Natural killer cell (primary cell): ENCODE data around the gene C1QTNF12. TPM values are rescaled to one million over a fixed set of nuclear protein-coding genes. Genes with fewer than 3 reads are reported as not detected.

Source experiments
- ATAC-seq, 3 donors: fragments of 150-1000 bp in 2 of 3; fragments of 200-7000 bp in 1 of 3; cut with Tn5 transposase; 1 replicate in 1 of 3; 2 replicates in 2 of 3; pipeline ENCODE4 v1.10.0; 2021; ENCODE audit warnings: mild to moderate bottlenecking in 2 of 3, moderate library complexity in 2 of 3
- DNase-seq, 2 donors: peaks; one replicate each; pipeline versions ENCODE4 v3.0.0 to v3.0.0-alpha.2; 2013 to 2021; ENCODE audit warnings: mixed read lengths in 1 of 2
- H3K27ac ChIP-seq: one replicate; pipeline ENCODE4 v1.5.1; 2013; ENCODE audit warnings: mild to moderate bottlenecking, low read length
- H3K27me3 ChIP-seq: one replicate; pipeline ENCODE4 v1.6.1; 2013; ENCODE audit warnings: low read length; ENCODE audit not compliant: control insufficient read depth, insufficient read depth
- H3K36me3 ChIP-seq: one replicate; pipeline ENCODE4 v1.6.1; 2013; ENCODE audit warnings: low read length; ENCODE audit not compliant: control insufficient read depth, insufficient read depth
- H3K4me1 ChIP-seq: one replicate; pipeline ENCODE4 v1.6.1; 2013; ENCODE audit warnings: low read length; ENCODE audit not compliant: control insufficient read depth, insufficient read depth
- H3K4me3 ChIP-seq: one replicate; pipeline ENCODE4 v1.5.1; 2013; ENCODE audit warnings: low read length
- H3K9me3 ChIP-seq: one replicate; pipeline ENCODE4 v1.6.1; 2013; ENCODE audit warnings: low read length; ENCODE audit not compliant: control insufficient read depth, insufficient read depth
- H3K27ac Mint-ChIP-seq, 2 donors: one replicate each; pipeline ENCODE4 v1.8.0; 2022; ENCODE audit warnings: mild to moderate bottlenecking in 2 of 2, mixed read lengths in 2 of 2, moderate library complexity in 1 of 2
- H3K27me3 Mint-ChIP-seq, 2 donors: one replicate each; pipeline ENCODE4 v1.8.0; 2022; ENCODE audit warnings: low read depth in 2 of 2, mixed read lengths in 2 of 2
- H3K36me3 Mint-ChIP-seq: one replicate; pipeline ENCODE4 v1.8.0; 2022; ENCODE audit warnings: mixed read lengths
- H3K4me1 Mint-ChIP-seq, 2 donors: one replicate each; pipeline ENCODE4 v1.8.0; 2022; ENCODE audit warnings: mixed read lengths in 2 of 2
- H3K4me3 Mint-ChIP-seq: one replicate; pipeline ENCODE4 v1.8.0; 2022; ENCODE audit warnings: mild to moderate bottlenecking, moderate library complexity, mixed read lengths
- H3K9me3 Mint-ChIP-seq, 2 donors: one replicate each; pipeline ENCODE4 v1.8.0; 2022; ENCODE audit warnings: mixed read lengths in 2 of 2
- WGBS: methylation state at CpG from one replicate; pipeline ENCODE4 v1.1.7; 2013; ENCODE audit warnings: missing lambda C conversion rate; ENCODE audit not compliant: insufficient coverage; 5-methylcytosine and 5-hydroxymethylcytosine counted together
- intact Hi-C: fragments of 100-400 bp; cut with micrococcal nuclease; formaldehyde crosslinking; loops from one replicate; pipeline ENCODE4 v1.14.2; 2022
- total RNA-seq, 4 donors: library from RNA; stranded (reverse); fragments of 120-200 nt in 1 of 4; gene quantifications; one replicate each; pipeline versions ENCODE4 v1.2.3 to v1.2.4, GENCODE V29; 2013 to 2022
- TF ChIP-seq, protein P1 (sequence below): fragments of 200-600 bp; IDR thresholded peaks from one replicate; pipeline ENCODE4 v1.8.0; 2022; ENCODE audit warnings: antibody characterized with exemption

The C1QTNF12 gene
- total RNA-seq, 3 donors from 2014 or later (not counting 1 experiment from before 2014, with no cell fraction given): 2.6 to 4.1 (median 4.1) TPM

DNA sequence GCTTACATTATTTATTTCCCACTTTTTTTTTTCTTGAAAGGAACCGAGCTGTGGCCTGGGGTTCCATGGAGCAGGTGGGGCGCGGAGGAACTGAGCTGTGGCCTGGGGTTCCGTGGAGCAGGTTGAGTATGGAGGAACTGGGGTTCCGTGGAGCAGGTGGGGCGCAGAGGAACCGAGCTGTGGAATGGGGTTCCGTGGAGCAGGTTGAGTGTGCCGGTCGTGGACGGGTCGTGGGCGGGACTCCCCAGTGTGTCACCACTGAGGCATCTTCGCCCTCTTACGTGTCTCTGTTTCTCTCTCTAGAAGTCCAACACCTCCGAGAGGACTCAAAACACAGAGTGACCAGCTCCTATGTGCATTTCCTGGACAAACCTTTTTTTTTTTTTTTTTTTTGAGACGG lies 32.5 kb upstream of the C1QTNF12 start:
- H3K9me3 Mint-ChIP-seq: no peaks in the 10 kb centered on the region
- TF ChIP-seq, protein P1, sequence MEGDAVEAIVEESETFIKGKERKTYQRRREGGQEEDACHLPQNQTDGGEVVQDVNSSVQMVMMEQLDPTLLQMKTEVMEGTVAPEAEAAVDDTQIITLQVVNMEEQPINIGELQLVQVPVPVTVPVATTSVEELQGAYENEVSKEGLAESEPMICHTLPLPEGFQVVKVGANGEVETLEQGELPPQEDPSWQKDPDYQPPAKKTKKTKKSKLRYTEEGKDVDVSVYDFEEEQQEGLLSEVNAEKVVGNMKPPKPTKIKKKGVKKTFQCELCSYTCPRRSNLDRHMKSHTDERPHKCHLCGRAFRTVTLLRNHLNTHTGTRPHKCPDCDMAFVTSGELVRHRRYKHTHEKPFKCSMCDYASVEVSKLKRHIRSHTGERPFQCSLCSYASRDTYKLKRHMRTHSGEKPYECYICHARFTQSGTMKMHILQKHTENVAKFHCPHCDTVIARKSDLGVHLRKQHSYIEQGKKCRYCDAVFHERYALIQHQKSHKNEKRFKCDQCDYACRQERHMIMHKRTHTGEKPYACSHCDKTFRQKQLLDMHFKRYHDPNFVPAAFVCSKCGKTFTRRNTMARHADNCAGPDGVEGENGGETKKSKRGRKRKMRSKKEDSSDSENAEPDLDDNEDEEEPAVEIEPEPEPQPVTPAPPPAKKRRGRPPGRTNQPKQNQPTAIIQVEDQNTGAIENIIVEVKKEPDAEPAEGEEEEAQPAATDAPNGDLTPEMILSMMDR: no peak
- WGBS: 91% methylated on average over 16 of the region's 17 CpGs
- ATAC-seq (no peak), DNase-seq (no peak)
- no peak overlapping the region for H3K4me3 Mint-ChIP-seq
- Histone ChIP-seq H3K27me3 (no peaks in the 10 kb centered on the region), H3K4me1 (peaks cover 12% of the 10 kb centered on the region), H3K9me3 (no peaks in the 10 kb centered on the region), H3K36me3 (no peaks in the 10 kb centered on the region), H3K4me3 (no peak overlapping the region), H3K27ac (no peak overlapping the region)
- H3K27ac Mint-ChIP-seq: no peak overlapping the region
- intact Hi-C loops: no loop called here
- no peaks in the 10 kb centered on the region for H3K27me3 Mint-ChIP-seq
- no peaks in the 10 kb centered on the region for H3K36me3 Mint-ChIP-seq
- no peaks in the 10 kb centered on the region for H3K4me1 Mint-ChIP-seq

DNA sequence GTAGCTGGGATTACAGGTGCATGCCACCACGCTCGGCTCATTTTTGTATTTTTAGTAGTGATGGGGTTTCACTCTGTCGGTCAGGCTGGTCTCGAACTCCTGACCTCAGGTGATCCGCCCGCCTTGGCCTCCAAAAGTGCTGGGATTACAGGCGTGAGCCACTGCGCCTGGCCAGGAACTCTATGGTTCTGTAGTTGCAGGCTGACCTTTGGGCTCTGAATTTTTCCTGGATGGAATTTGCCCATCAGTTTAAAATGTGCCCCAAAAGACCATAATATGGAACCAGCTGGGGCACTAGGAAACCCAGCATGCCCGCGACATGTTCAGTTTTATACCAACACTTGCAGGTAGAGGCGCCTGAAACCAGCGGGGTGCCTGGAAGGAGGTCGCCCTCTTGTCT lies 32.1 kb upstream of the C1QTNF12 start:
- peaks cover 10% of the 10 kb centered on the region for H3K4me1 ChIP-seq
- Mint-ChIP-seq H3K27ac (no peak overlapping the region), H3K36me3 (no peaks in the 10 kb centered on the region), H3K4me3 (no peak overlapping the region), H3K4me1 (no peaks in the 10 kb centered on the region), H3K9me3 (no peaks in the 10 kb centered on the region), H3K27me3 (no peaks in the 10 kb centered on the region)
- no peak for ATAC-seq
- TF ChIP-seq, protein P1: no peak
- WGBS: 95% methylated on average over 13 of the region's 13 CpGs
- H3K27ac ChIP-seq: no peak overlapping the region
- no peaks in the 10 kb centered on the region for H3K36me3 ChIP-seq
- no peaks in the 10 kb centered on the region for H3K27me3 ChIP-seq
- no peak for DNase-seq
- intact Hi-C loops: no loop called here
- H3K4me3 ChIP-seq: no peak overlapping the region
- no peaks in the 10 kb centered on the region for H3K9me3 ChIP-seq

DNA sequence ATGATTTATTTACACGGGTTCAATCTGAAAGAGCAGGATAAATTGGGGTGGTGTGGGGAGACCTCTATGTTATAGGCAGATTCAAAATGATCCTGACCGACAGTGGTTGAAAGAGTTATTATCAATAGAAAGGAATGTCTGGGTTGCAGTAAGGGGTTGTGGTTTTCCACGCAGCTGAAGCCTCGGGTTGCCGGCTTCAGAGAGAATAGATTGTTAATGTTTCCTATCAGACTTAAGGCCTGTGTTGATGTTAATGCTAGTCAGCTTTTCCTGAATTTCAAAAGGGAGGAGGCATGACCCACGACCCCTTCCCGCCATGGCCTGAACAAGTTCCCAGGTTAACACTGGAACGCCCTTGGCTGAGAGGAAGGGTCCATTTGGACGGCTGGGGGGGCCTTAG lies 29.3 kb upstream of the C1QTNF12 start:
- Histone ChIP-seq H3K27me3 (no peaks in the 10 kb centered on the region), H3K9me3 (no peaks in the 10 kb centered on the region), H3K4me1 (peaks cover 33% of the 10 kb centered on the region), H3K27ac (no peak overlapping the region), H3K4me3 (no peak overlapping the region), H3K36me3 (no peaks in the 10 kb centered on the region)
- H3K27me3 Mint-ChIP-seq: no peaks in the 10 kb centered on the region
- peaks cover 17 to 21% of the 10 kb centered on the region in 2 donors for H3K4me1 Mint-ChIP-seq
- TF ChIP-seq, protein P1: no peak
- 87% methylated on average over 9 of the region's 9 CpGs for WGBS
- peak overlapping the region; percentile 72 for H3K4me3 Mint-ChIP-seq
- ATAC-seq (no peak), DNase-seq (no peak)
- intact Hi-C loops: no loop called here
- H3K9me3 Mint-ChIP-seq: no peaks in the 10 kb centered on the region
- no peaks in the 10 kb centered on the region for H3K36me3 Mint-ChIP-seq
- H3K27ac Mint-ChIP-seq: no peak overlapping the region

DNA sequence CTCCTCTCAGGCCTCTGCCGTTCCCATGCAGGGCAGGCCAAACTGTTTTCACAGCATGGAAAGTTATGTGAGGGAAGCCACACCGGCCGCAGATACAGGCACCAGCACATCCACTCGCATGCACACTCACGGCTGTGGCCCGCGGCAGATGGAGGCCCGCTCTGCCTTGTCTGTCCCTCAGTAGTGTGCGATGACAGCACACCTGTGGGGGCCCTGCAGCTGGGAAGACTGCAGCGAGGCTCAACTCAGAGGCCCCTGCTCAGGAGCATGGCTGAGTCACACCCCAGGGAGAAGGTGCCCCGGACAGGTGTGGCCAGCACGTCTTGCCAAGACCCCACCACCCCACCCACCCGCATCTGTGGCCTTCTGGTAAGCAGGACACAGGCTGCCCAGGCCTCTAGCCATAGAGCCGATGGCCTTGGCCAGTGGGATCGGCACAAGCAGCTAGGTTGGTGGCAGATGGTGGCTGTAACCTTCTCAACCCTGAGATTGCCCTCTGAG lies 28.5 kb upstream of the C1QTNF12 start:
- Histone ChIP-seq H3K4me1 (peaks cover 40% of the 10 kb centered on the region), H3K36me3 (no peaks in the 10 kb centered on the region), H3K27me3 (no peaks in the 10 kb centered on the region), H3K27ac (no peak overlapping the region), H3K9me3 (no peaks in the 10 kb centered on the region), H3K4me3 (no peak overlapping the region)
- no peaks in the 10 kb centered on the region for H3K36me3 Mint-ChIP-seq
- H3K27ac Mint-ChIP-seq: peak overlapping the region in 1 of 2 donors; percentile 51
- no peak for ATAC-seq
- no peaks in the 10 kb centered on the region for H3K9me3 Mint-ChIP-seq
- H3K27me3 Mint-ChIP-seq: no peaks in the 10 kb centered on the region
- DNase-seq: no peak
- TF ChIP-seq, protein P1: no peak
- WGBS: 94% methylated on average over 15 of the region's 15 CpGs
- intact Hi-C loops: loop anchor here (5.0 kb wide), 2 partner anchors 32 to 158 kb away; partner anchors contain the start of genes ACAP3, C1orf159 and PUSL1
- H3K4me1 Mint-ChIP-seq: peaks cover 25 to 29% of the 10 kb centered on the region in 2 donors
- peak overlapping the region; percentile 81 for H3K4me3 Mint-ChIP-seq
